ENCODE data around the gene OTUD1.

The OTUD1 gene

DNA sequence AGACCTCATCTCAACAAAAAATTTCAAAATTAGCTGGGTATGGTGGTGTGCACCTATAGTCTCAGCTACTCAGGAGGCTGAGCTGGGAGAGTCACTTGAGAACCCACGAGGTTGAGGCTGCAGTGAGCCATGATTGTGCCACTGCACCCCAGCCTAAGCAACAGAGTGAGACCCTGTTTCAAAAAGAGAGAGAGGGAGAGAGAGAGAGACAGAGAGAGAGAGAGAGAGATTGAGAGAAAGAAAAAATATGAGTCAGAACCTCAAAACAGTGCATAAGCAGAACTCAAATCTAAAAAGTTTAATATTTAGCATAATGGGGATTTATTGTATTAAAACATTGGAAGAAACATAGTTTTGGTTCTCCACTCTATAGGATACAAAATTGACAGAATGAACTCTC, 17.5 kb upstream of the OTUD1 start:
- no peak for DNase-seq (ENCODE audit: low read depth, low spot score)

DNA sequence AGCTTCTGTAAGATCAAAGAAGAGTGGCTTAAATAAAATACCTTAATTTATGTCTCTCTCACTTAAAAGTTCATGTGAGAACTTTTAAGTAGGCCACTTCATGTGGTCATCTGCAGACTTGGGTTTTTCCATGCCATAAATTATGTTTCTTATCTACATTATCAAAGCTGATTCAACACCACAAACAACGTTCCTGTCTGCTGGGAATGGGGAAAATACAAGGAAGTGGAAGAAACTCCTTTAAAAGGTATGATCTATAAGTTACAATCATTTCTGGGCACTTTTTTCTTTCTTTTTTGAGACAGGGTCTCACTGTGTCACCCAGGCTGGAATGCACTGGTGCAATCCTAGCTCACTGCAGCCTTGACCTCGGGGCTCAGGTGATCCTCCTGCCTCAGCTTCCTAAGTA, 16.9 kb upstream of the OTUD1 start:
- no peak for DNase-seq (ENCODE audit: low read depth, low spot score)

DNA sequence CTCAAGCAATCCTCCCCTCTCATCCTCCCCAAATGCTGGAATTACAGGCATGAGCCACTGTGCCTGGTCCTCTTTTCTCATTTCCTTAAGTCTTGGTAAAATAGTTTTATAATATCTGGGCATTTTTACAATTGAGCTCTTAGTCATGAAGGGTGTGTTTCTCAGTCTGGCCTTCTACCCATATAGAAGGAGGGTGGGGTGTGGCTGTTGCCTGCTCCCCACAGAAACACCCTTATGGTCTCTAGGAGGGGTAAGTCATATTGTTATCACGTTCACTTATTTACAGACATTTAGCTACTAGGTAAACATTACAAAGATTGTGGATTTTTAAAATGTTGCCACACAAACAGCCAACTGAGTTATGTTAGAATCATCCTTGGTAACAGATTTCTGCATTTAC, 6.7 kb upstream of the OTUD1 start:
- no peak for DNase-seq (ENCODE audit: low read depth, low spot score)

DNA sequence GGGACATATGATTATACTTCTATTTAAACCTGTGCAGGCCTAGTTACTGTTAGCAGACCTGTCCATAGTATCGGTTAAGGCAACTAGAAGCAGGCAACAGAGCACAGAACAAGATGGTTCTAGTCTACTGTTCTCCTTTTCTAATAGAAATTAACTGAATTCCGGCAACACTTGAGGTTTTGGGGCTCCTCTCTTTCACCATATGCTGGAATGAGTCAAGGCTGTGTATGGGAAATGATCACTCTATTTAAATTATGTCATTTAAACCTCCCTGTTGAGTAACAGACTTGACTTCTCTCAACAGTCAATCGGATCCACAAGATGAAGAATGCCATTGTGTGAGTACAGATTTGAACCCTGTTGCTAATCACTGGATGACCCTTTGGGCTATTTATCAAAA, 6.2 kb upstream of the OTUD1 start:
- DNase-seq (ENCODE audit: low read depth, low spot score) = no peak

DNA sequence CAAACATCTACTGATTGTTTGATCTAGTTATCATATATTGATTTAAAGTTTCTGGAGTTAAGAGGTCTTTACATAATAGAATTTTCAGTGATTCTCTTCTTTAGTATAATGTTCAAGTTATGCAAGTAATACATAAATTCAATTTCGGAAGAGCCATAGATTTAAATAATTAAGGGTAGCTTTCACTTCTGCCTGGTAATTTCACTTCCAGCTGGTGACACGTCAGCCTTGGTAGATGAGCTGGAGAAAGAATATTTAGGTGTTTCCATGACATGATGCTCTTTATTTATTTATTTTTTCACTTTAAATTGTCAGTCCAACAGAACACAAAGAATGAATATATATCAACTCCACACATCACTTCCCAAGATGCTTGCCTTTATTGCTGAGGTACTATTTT, 5.2 kb upstream of the OTUD1 start:
- DNase-seq (ENCODE audit: low read depth, low spot score) = no peak

DNA sequence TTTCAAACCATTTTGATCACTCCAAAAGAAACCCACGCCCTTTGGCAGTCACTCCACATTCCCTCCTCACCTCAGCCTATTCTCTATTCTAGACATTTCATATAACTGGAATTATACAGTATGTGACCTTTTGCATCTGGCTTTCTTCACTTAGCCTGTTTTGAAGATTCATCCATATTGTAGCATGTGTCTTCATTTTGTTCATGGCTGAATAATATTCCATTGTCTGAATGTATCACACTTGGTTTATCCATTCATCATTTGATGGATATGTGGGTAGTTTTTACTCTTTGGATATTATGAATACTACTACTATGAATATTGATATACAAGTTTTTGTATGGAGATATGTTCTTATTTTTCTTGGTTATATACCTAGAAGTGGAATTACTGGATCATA, 3.5 kb upstream of the OTUD1 start:
- DNase-seq (ENCODE audit: low read depth, low spot score) = no peak

DNA sequence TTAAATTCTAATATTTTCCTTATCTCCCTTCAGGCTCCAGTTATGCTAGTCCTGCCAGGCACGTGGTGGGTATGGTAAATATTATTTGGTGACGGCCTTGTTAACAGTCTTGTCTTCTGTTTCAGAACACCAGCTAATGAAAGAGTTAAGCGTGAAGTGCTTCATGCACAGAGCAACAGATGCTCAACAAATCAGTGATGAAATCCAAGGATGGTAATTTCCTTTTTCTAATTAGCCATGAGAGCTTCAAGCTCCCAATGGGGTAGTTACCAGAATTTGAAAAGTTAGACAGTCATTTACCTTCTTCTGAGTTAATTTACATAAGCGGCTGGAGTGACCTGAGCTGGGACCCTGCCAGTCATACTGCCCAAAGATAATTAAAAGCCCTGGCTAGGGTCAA, 1.9 kb upstream of the OTUD1 start:
- no peak for DNase-seq (ENCODE audit: low read depth, low spot score)

DNA sequence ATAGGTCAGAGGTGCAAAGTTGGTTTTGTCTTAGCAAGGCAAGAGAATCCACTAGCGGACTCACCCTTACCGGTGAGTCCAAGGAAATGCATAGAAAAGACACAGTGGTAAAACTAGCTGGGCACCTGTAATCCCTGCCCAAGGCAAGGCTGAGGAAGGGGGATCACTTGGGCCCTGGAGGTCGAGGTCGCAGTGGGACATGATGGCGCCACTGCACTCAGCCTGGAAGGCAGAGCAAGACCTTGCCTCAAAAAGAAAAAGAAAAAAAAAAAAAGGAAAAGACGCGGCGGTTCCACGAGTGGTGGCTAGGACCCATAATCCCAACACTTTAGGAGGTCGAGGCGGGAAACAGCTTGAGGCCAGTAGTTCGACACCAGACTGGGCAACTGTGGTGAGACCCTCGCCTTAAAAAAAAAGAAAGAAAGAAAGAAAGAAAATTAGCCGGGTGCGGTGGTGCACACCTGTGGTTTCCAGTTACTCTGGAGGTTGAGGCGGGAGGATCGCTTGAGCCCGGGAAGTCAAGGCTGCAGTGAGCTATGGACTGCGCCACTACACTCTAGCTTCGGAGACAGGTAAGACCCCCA, 820 bp upstream of the OTUD1 start:
- DNase-seq (ENCODE audit: low read depth, low spot score) = no peak

DNA sequence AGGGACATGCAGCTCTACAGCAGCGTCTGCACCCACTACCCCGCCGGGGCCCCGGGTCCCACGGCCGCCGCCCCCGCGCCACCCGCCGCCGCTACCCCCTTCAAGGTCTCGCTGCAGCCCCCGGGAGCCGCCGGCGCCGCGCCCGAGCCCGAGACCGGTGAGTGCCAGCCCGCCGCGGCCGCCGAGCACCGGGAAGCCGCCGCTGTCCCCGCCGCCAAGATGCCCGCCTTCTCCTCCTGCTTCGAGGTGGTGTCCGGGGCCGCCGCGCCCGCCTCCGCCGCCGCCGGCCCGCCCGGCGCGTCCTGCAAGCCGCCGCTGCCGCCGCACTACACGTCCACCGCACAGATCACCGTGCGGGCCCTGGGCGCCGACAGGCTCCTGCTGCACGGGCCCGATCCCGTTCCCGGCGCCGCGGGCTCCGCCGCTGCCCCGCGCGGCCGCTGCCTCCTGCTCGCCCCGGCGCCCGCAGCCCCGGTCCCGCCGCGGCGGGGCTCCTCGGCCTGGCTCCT, 631 bp downstream of the OTUD1 start:
- DNase-seq (ENCODE audit: low read depth, low spot score) = no peak

DNA sequence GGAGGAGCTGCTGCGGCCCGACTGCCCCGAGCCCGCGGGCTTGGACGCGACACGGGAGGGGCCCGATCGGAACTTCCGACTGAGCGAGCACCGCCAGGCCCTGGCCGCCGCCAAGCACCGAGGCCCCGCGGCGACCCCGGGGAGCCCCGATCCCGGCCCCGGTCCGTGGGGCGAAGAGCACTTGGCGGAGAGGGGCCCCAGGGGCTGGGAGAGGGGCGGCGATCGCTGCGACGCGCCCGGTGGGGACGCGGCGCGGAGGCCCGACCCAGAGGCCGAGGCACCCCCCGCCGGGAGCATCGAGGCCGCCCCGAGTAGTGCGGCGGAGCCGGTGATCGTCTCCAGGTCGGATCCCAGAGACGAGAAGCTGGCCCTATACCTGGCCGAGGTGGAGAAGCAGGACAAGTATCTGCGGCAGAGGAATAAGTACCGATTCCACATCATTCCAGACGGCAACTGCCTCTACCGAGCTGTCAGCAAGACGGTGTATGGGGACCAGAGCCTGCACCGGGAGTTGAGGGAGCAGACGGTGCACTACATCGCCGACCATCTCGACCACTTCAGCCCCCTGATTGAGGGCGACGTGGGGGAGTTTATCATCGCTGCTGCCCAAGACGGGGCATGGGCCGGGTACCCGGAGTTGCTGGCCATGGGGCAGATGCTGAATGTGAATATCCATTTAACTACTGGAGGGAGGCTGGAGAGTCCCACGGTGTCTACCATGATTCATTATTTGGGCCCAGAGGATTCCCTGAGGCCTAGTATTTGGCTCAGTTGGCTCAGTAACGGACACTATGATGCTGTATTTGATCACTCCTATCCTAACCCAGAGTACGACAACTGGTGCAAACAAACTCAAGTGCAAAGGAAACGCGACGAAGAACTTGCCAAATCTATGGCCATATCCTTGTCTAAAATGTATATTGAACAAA, 1.4 kb downstream of the OTUD1 start:
- no peak for DNase-seq (ENCODE audit: low read depth, low spot score)

DNA sequence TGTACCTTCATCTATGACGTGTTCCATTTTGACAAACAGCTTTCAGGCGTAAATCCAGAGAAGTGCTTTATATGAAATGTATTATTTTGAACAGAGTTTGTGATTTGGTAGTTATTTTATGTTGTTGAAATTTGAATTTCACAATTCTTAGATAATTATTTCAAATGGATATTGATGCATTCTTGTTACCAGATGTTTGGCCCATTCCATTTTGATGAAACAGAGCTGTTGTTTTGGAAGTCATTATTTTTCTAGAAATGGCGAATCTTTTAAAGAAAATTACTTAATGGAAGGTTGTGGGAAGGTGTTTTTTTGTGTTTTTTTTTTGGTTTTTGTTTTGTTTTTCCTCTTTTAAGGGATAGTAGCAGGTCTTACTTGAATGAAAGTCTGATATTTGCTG, 2.4 kb downstream of the OTUD1 start:
- DNase-seq (ENCODE audit: low read depth, low spot score) = no peak

DNA sequence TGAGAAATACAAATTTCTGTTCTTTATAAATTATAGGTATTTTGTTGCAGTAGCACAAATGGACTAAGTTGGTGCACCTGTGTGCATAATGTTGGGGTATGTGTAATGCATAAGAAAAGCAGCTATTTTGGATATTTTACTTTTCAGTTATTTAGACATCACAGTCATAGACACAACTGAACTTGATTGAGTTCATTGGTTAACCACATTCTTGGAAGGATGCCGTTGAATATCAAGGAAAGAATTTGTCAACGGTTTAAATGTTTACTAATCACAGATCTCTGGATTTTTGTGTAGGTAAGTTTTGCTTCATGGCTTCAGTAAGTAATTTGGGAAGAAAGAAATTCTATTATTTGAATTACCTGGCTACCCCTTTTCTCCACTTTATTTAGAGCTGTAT, 4.1 kb downstream of the OTUD1 start:
- DNase-seq (ENCODE audit: low read depth, low spot score) = no peak

DNA sequence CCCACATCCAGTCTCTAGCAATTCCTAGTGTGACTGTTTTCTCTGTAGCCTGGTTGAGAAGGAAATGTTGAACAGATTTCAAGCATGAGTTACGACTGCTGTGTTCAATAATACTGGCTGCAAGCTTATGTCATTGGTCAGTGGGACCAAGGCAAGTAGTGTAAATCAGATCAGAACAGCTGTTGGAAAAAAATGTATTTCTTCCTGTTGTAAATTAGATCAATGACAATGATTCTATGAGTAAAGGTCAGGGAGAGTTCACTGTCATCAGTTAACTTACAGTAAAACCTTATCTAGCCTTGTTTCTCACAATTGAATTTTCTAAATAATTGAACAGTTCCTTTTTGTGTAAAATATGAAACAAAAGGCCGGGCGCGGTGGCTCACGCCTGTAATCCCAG, 6.7 kb downstream of the OTUD1 start:
- DNase-seq (ENCODE audit: low read depth, low spot score) = no peak

DNA sequence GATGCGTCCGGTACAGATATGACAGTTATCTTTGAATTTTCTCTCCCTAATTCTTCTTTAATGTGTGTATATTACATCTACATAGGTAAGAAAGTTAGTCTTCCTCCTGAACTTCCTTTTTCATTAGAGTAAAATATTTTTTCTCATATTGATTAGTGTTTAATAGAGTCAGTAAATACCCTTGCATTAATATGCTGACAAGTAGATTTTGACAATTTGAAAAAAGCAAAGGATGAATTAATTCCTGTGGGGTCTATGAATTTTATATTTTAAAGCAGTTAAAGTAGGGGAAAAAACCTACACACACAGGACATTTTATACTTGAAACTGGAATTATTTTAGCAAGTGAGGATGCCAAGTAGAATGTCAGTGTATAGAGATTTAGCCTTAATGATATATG, 9.4 kb downstream of the OTUD1 start:
- DNase-seq (ENCODE audit: low read depth, low spot score) = no peak

DNA sequence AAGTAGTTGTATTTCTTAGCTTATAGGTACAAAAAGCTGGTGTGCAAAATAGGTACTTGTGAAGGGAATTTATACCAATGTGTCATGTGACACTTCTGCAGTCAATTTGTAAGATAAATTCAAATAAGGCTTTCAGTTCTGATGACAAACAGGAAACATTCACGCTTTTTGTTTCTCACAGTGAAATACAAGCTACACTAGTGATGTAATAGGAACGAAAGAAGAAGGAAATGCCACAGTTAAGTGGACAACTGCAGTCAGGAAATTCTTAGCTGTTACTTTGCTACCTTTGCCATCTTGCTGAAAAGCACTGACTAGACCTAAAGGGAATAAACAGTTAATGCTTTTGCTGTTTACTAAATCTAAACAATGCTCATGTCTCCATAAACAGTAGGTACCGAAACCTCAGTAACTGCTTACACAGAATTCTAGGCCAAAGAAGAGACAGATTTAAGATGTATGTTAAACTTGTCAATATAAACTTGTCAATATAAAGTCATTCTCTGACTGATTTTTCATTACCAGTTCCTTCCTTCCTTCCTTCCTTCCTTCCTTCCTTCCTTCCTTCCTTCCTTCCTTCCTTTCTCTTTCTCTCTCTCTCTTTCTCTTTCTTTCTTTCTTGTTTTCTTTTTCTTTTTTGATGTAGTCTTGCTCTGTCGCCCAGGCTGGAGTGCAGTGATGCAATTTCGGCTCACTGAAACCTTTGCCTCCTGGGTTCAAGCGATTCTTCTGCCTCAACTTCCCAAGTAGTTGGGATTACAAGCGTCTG, 10.1 kb downstream of the OTUD1 start:
- DNase-seq (ENCODE audit: low read depth, low spot score) = no peak

DNA sequence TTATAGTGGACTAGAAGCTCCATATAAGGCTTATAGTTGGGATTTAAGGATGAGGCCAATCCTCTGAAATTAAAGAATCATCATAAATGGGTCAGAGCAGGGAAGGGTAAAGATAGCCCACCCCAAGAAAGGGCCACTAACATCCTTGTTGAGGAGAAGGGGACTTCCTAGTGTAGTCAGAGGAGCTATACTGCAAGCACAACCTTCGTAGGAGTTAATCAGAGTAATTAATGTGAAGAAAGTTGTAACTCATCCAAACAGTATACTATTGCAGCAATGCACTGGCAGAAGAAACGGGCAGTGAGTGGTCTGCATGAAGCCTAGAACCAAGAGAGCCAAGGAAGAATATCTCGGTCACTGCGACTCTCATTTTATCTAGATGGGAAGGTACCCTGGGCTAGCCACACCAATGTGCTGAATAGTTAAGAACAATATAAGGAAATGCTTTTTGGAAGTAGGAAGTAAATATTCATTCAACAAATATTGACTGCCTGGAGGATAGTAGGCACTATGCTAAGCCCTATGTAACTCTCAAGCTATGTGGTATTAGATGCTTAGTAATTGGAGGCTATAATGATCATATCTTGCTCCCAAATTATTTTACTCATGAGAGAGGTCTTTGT, 13.3 kb downstream of the OTUD1 start:
- no peak for DNase-seq (ENCODE audit: low read depth, low spot score)

DNA sequence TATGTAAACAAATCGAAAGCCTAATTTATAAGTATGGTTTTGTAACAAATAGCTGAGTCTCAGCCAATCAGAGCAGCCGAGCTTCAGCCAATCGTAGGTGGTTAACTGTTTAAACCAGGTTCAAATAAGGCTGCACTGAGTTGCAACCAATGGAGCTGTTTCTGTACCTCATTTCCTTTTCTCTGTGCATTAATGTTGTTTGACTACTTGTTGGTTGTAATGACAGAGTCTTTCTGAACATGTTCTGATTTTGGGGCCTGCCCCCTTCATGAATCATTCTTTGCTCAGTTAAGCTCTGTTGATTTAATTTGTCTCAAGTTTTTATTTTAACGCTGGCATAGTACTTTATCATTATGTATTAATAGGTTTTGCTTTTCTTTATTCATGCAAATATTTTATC, 14.6 kb downstream of the OTUD1 start:
- no peak for DNase-seq (ENCODE audit: low read depth, low spot score)

DNA sequence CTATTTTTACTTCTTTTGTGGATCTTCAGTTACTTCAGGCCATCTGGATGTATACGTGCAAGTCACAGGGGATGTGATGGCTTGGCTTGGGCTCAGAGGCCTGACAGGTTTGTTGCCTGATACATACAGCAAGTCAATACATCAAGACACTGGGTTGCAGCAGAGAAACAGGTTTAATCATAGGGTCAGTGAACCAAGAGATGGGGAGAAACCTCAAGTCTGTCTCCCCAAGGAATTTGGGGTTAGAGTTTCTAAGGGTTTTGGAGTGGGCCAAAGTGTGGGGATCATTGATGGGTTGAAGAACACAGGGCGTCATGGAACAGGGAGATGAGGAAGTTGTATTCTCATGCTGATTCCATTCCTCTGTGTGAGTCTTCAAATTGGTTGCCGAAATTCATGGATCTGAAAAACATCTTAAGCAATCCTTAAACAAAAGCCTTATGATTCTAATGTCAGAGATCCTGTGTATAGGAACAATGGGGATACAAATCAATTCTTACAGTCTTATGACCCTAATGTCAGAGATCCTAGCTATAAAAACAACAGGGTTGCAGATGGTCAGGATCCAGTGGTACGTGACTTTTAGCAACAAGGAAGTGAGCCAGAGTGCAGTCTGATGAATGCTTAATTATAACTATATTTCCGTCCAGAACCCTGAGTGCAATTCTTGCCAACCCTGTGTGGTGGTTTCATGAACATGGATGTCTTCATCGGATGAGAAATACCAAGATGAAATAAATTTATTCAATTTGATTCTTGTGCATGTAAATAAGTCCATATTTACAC, 18.9 kb downstream of the OTUD1 start:
- DNase-seq (ENCODE audit: low read depth, low spot score) = no peak

DNA sequence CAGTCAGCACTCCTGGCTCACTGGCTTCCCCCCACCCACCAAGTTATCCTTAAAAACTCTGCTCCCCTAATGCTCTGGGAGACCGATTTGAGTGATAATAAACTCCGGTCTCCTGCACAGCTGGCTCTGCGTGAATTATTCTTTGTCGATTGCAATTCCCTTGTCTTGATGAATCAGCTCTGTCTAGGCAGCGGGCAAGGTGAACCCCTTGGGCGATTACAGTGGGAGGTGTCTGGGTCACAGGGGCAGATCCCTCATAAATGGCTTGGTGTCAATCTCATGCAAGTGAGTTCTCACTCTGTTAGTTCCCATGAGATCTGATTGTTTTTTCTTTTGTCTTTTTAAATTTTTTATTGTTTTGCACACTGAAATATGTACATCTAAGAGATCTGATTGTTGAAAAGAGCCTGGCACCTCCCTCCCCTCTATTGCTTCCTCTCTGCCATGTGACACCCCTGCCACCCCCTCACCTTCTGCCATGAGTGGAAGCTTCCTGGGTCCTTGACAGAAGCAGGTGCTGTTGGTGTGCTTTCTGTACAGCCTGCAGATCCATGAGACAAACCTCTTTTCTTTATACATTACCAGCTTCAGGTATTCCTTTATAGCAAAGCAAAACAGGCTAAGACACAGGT, 20.5 kb downstream of the OTUD1 start:
- DNase-seq (ENCODE audit: low read depth, low spot score) = no peak

DNA sequence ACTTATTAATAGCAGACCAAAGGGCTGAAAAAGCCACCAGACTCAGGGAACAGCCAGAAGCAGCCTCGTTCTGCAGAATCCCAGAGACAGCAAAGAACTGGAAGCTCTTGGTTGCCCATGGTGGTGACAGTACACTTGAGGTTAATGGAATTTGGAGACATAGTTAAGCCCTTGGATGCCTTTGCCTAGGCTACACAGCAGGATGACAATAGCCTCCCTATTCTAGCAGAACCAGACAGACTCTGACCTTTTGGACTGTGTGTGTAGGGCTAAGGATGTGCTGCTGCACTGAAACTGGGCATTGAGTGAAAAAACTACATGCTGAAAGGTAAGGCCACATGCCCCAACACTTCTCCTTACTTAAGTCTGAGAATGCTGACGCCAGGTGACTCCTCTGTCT, 22.7 kb downstream of the OTUD1 start:
- no peak for DNase-seq (ENCODE audit: low read depth, low spot score)

DNA sequence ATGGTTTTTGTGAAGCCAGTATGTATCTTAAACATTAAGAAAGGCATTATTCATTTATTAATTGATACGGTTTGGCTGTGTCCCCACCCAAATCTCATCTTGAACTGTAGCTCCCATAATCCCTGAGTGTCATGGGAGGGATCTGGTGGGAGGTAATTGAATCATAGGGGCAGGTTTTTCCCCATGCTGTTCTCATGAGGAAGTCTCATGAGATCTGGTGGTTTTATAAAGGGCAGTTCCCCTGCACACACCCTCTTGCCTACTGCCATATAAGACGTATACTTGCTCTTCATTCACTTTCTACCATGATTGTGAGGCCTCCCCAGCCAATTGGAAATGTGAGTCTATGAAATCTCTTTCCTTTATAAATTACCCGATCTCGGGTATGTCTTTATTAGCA, 28.1 kb downstream of the OTUD1 start:
- DNase-seq (ENCODE audit: low read depth, low spot score) = no peak

Measured in smooth muscle cell of the brain vasculature (primary cell).